ENCODE measurements around the gene SIGLEC12.

DNA sequence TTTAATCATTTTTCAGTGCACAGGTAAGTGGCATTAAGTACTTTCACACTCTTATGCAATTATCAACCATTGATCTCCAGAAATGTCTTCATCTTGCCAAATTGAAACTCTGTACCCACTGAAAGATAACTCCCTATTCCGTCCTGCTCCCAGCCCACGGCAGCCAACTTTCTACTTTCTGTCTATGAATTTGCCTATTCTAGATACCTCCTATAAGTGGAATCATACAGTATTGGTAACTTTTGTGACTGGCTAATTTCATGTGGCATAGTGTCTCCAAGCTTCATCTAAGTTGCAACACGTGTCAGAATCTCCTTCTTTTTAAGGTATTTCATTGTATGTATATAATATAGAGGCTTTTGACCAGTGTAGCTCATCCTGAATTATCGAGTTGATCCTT is 29.0 kb downstream of the SIGLEC12 start:
- TF ChIP-seq POLR2AphosphoS5 (IDR thresholded peaks at IDR 0.05) (no peak), POLR2A (IDR thresholded peaks at IDR 0.05) (no peak), EP300 (IDR thresholded peaks at IDR 0.05; ENCODE audit: low read depth) (no peak)
- TF ChIP-seq, protein P1, sequence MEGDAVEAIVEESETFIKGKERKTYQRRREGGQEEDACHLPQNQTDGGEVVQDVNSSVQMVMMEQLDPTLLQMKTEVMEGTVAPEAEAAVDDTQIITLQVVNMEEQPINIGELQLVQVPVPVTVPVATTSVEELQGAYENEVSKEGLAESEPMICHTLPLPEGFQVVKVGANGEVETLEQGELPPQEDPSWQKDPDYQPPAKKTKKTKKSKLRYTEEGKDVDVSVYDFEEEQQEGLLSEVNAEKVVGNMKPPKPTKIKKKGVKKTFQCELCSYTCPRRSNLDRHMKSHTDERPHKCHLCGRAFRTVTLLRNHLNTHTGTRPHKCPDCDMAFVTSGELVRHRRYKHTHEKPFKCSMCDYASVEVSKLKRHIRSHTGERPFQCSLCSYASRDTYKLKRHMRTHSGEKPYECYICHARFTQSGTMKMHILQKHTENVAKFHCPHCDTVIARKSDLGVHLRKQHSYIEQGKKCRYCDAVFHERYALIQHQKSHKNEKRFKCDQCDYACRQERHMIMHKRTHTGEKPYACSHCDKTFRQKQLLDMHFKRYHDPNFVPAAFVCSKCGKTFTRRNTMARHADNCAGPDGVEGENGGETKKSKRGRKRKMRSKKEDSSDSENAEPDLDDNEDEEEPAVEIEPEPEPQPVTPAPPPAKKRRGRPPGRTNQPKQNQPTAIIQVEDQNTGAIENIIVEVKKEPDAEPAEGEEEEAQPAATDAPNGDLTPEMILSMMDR (IDR thresholded peaks at IDR 0.05): no peak
